HCT116 (cell line): Measurements from ENCODE around the gene CCDC187. TPM values are rescaled to one million over a fixed set of nuclear protein-coding genes. Genes with fewer than 3 reads are reported as not detected.

ENCODE experiments used
- ATAC-seq: fragments of 200-7000 bp; cut with Tn5 transposase; 2 replicates; pipeline ENCODE4 v1.9.1; 2020; ENCODE audit warnings: mild to moderate bottlenecking, moderate library complexity
- BruUV-seq: library from RNA; stranded (reverse); fragments of 400-500 nt; replicated peaks from 2 replicates; lab custom pipeline; 2021; lab: Mats Ljungman, UMichigan
- CTCF ChIA-PET: fragments of 300-600 bp; sonication (Branson Sonifier 250); formaldehyde crosslinking; loops from one replicate; lab custom pipeline; 2021; ENCODE audit warnings: antibody characterized with exemption; lab: Charles Lee
- POLR2A ChIA-PET: fragments of 300-600, 350-600 bp; sonication (Branson Sonifier 250); formaldehyde crosslinking; loops from one replicate; lab custom pipeline; 2021; ENCODE audit warnings: antibody characterized with exemption; lab: Charles Lee
- RAD21 ChIA-PET, 2 experiments: fragments of 300-600 bp; sonication (Branson Sonifier 250); formaldehyde crosslinking; loops; one replicate each; lab custom pipeline; 2023; ENCODE audit warnings: low total read pairs in 2 of 2; ENCODE audit not compliant: uncharacterized antibody in 2 of 2, unreplicated experiment in 2 of 2, low non-redundant PET in 1 of 2; lab: Charles Lee
- DNase-seq: peaks from one replicate; pipeline ENCODE4 v3.0.0-alpha.2; 2010; ENCODE audit warnings: low read depth, low spot score
- H2AFZ ChIP-seq: fragments of 200-600 bp; shearing (Covaris generic), sonication (generic); 2 replicates; pipeline ENCODE4 v1.6.1; 2017; ENCODE audit warnings: low read depth, mixed run types, mixed read lengths, antibody characterized with exemption, low read length; ENCODE audit not compliant: poor library complexity, severe bottlenecking
- H3K27ac ChIP-seq: 2 replicates; pipeline ENCODE4 v1.5.1; 2012; ENCODE audit warnings: low read depth, low read length
- H3K27me3 ChIP-seq: fragments of 200-600 bp; sonication (generic); 2 replicates; pipeline ENCODE4 v1.6.1; 2016; ENCODE audit warnings: mixed run types, low read length, mixed read lengths; ENCODE audit not compliant: insufficient read depth
- H3K36me3 ChIP-seq, 2 experiments: fragments of 200-500 bp in 1 of 2; fragments of 200-600 bp in 1 of 2; sonication (Bioruptor generic) in 1 of 2; sonication (generic) in 1 of 2; 2 replicates each; pipeline versions ENCODE4 v1.5.1 to v1.6.1; 2014 to 2016; ENCODE audit warnings: low read length in 2 of 2, inconsistent platforms in 1 of 2, mixed read lengths in 1 of 2, mixed run types in 1 of 2; ENCODE audit not compliant: insufficient read depth in 2 of 2, control insufficient read depth in 1 of 2
- H3K4me1 ChIP-seq, 2 experiments: fragments of 200-600 bp in 1 of 2; sonication (generic) in 1 of 2; 2 replicates each; pipeline versions ENCODE4 v1.5.1 to v1.6.1; 2012 to 2017; ENCODE audit warnings: low read length in 2 of 2, inconsistent platforms in 1 of 2, mild to moderate bottlenecking in 1 of 2, mixed read lengths in 1 of 2, mixed run types in 1 of 2, moderate library complexity in 1 of 2; ENCODE audit not compliant: insufficient read depth in 2 of 2, control insufficient read depth in 1 of 2
- H3K4me2 ChIP-seq: fragments of 200-600 bp; sonication (generic); 2 replicates; pipeline ENCODE4 v1.6.1; 2017; ENCODE audit warnings: mixed run types, low read length, mixed read lengths
- H3K4me3 ChIP-seq, 2 experiments: fragments of 200-600 bp in 1 of 2; sonication (generic) in 1 of 2; replicated peaks in 1 of 2; 2 replicates each; pipeline ENCODE4 v1.5.1; 2011 to 2016; ENCODE audit warnings: low read length in 2 of 2, control low read depth in 1 of 2, low read depth in 1 of 2, mild to moderate bottlenecking in 1 of 2, mixed read lengths in 1 of 2, mixed run types in 1 of 2
- H3K79me2 ChIP-seq: fragments of 200-600 bp; sonication (generic); 2 replicates; pipeline ENCODE4 v1.6.1; 2017; ENCODE audit warnings: mild to moderate bottlenecking, mixed run types, low read length, moderate library complexity, mixed read lengths; ENCODE audit not compliant: insufficient read depth
- H3K9ac ChIP-seq: fragments of 200-600 bp; sonication (generic); 2 replicates; pipeline ENCODE4 v1.6.1; 2016; ENCODE audit warnings: low read length, mixed read lengths
- H3K9me2 ChIP-seq: fragments of 200-600 bp; sonication (generic), shearing (Covaris generic); 2 replicates; pipeline ENCODE4 v1.6.1; 2017; ENCODE audit warnings: mixed run types, mild to moderate bottlenecking, moderate library complexity; ENCODE audit not compliant: insufficient read depth
- H3K9me3 ChIP-seq, 2 experiments: fragments of 200-500 bp in 1 of 2; fragments of 200-600 bp in 1 of 2; sonication (Bioruptor generic) in 1 of 2; sonication (generic) in 1 of 2; 2 replicates each; pipeline ENCODE4 v1.6.1; 2014 to 2017; ENCODE audit warnings: low read length in 2 of 2, mixed read lengths in 2 of 2, inconsistent platforms in 1 of 2, low read depth in 1 of 2, mild to moderate bottlenecking in 1 of 2, mixed run types in 1 of 2, moderate library complexity in 1 of 2; ENCODE audit not compliant: control insufficient read depth in 1 of 2, insufficient read depth in 1 of 2
- H4K20me1 ChIP-seq: fragments of 200-600 bp; sonication (generic), shearing (Covaris generic); 2 replicates; pipeline ENCODE4 v1.6.1; 2017; ENCODE audit warnings: mixed run types, mild to moderate bottlenecking, moderate library complexity; ENCODE audit not compliant: insufficient read depth
- CBX3 ChIP-seq: IDR thresholded peaks from 2 replicates; pipeline ENCODE4 v1.6.1; 2012; ENCODE audit warnings: low read depth
- CEBPB ChIP-seq: IDR thresholded peaks from 2 replicates; pipeline ENCODE4 v1.6.1; 2012; ENCODE audit warnings: low read depth
- EZH2 ChIP-seq: fragments of 200-600 bp; sonication (generic); IDR thresholded peaks from 2 replicates; pipeline ENCODE4 v1.6.1; 2017; ENCODE audit warnings: antibody characterized with exemption, mixed run types
- EZH2phosphoT487 ChIP-seq: fragments of 200-600 bp; IDR thresholded peaks from 2 replicates; pipeline ENCODE4 v1.6.1; 2018; ENCODE audit warnings: antibody characterized with exemption, borderline replicate concordance
- SP1 ChIP-seq: IDR thresholded peaks from 2 replicates; pipeline ENCODE4 v1.6.1; 2012; ENCODE audit warnings: low read depth
- SRF ChIP-seq: IDR thresholded peaks from 2 replicates; pipeline ENCODE4 v1.6.1; 2012; ENCODE audit warnings: low read depth
- TCF7L2 ChIP-seq: IDR thresholded peaks from 2 replicates; pipeline ENCODE4 v1.7.0; 2011; ENCODE audit warnings: borderline replicate concordance, inconsistent platforms; ENCODE audit not compliant: insufficient read depth, insufficient read length; ENCODE audit errors: extremely low read depth
- YY1 ChIP-seq: IDR thresholded peaks from 2 replicates; pipeline ENCODE4 v1.6.1; 2011; ENCODE audit warnings: low read length, low read depth, moderate library complexity, mild to moderate bottlenecking; ENCODE audit not compliant: insufficient replicate concordance; ENCODE audit errors: extremely low read depth
- ZFX ChIP-seq: fragments of 450-650 bp; IDR thresholded peaks from 2 replicates; pipeline ENCODE4 v1.6.1; 2017
- intact Hi-C: fragments of 100-400 bp; cut with micrococcal nuclease; formaldehyde crosslinking; loops from 2 replicates; pipeline ENCODE4 v1.10.0; 2022
- total RNA-seq: library from RNA; stranded (reverse); gene quantifications from one replicate; pipeline ENCODE4 v1.2.1, GENCODE V29; 2021; ENCODE audit not compliant: unreplicated experiment
- TF ChIP-seq, protein P1 (sequence below): IDR thresholded peaks from 2 replicates; pipeline ENCODE4 v1.6.1; 2012
- TF ChIP-seq, protein P2 (sequence below): IDR thresholded peaks from 2 replicates; pipeline ENCODE4 v1.6.1; 2012
- TF ChIP-seq, protein P3 (sequence below), 3 experiments: fragments of 200-600 bp in 1 of 3; sonication (generic) in 1 of 3; IDR thresholded peaks in 2 of 3; conservative IDR thresholded peaks in 1 of 3; 2 replicates each; pipeline ENCODE4 v1.5.1; 2012 to 2017; ENCODE audit warnings: low read depth in 2 of 3, low read length in 2 of 3, antibody characterized with exemption in 1 of 3, borderline replicate concordance in 1 of 3, control low read depth in 1 of 3, mild to moderate bottlenecking in 1 of 3, mixed read lengths in 1 of 3, mixed run types in 1 of 3, moderate library complexity in 1 of 3; ENCODE audit not compliant: insufficient read depth in 1 of 3

CCDC187 gene
- total RNA-seq, 1 experiment from 2014 or later: 4.6 TPM

DNA sequence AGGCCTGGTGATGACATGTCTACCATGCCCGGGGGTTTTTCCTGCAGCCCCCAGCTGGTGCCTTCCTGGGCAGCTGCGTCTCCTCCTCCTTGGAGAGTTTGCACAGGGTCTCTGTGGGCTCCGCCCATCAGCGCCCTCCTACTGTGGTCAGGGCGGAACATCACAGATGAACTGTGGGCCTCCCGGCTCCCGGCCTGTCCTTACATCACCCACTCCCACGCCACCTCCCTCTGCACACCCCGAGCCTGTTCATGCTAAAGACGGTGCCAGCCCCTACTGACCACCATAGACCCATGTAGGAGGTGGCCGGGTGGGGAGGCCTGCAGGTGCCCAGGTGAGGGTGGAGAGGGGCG lies 36.0 kb upstream of the CCDC187 start:
- Histone ChIP-seq H3K27ac (no peak overlapping the region), H3K27me3 (no peaks in the 10 kb centered on the region), H3K79me2 (no peaks in the 10 kb centered on the region), H3K9me3 (no peaks in the 10 kb centered on the region), H3K4me2 (no peak overlapping the region), H3K4me1 (peaks cover 6 to 18% of the 10 kb centered on the region in 2 experiments; a peak in 3 of 4 replicates), H4K20me1 (no peaks in the 10 kb centered on the region), H2AFZ (no peak overlapping the region), H3K36me3 (no peaks in the 10 kb centered on the region; a peak in 1 of 4 replicates), H3K4me3 (no peak overlapping the region), H3K9ac (no peak overlapping the region), H3K9me2 (no peaks in the 10 kb centered on the region)
- ChIA-PET RAD21 (no interaction called here), CTCF (interaction anchor here (0.7 to 1.1 kb wide), 2 partner anchors 11 to 23 kb away, joined by 3 read pairs; partner anchors contain the start of gene DNLZ), POLR2A (no interaction called here)
- BruUV-seq: no TSS peak
- TF ChIP-seq, protein P1, sequence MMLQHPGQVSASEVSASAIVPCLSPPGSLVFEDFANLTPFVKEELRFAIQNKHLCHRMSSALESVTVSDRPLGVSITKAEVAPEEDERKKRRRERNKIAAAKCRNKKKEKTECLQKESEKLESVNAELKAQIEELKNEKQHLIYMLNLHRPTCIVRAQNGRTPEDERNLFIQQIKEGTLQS: no peak
- no peak for DNase-seq
- intact Hi-C loops: loop anchor here (2.0 kb wide), 1 partner anchor 61 kb away; the partner anchor contains the start of gene SNAPC4
- ATAC-seq: no peak

DNA sequence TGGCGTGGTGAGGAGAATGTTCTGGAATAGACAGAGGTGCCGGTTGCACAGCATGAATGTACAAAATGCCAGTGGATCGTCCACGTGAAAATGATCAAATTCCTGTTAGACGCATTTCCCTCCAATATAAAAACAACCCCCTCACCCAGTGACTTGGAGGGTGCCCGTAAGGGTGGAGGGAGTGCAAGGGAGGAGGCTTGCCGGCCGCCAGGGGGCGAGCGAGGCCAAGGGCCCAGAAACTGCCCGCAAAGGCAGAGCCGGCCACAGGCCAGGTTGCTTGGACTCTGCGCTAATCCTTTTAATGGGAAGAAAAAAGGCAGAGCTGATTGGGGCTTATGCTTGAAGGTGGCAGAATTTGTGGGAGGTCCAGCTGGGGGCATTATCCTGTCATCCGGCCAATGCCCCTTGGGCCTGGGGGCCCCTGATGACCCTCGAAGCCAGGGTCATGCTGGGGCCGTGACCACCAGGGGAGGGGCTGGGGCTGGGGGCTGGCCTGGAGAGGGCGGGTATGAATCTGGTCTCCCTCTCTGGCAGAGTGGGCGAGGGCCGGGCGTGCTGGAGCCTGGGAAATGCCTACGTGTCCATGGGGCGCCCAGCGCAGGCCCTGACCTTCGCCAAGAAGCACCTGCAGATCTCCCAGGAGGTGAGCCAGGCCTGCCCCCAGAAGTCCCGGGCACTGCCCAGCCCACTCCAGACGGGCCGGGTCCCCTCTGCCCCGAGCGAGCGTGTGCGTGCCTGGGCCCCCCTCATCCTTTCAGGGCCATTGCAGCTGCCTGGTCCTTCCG lies 35.5 kb upstream of the CCDC187 start:
- Histone ChIP-seq H3K4me1 (peaks cover 6 to 14% of the 10 kb centered on the region in 2 experiments; a peak in 3 of 4 replicates), H3K4me2 (no peak overlapping the region), H3K9me3 (no peaks in the 10 kb centered on the region), H3K36me3 (no peaks in the 10 kb centered on the region; a peak in 1 of 4 replicates), H3K9me2 (no peaks in the 10 kb centered on the region), H3K27me3 (no peaks in the 10 kb centered on the region), H4K20me1 (no peaks in the 10 kb centered on the region), H3K9ac (no peak overlapping the region), H3K27ac (no peak overlapping the region), H2AFZ (no peak overlapping the region), H3K4me3 (no peak overlapping the region), H3K79me2 (no peaks in the 10 kb centered on the region)
- intact Hi-C loops: loop anchor here (2.0 kb wide), 1 partner anchor 61 kb away; the partner anchor contains the start of gene SNAPC4
- no TSS peak for BruUV-seq
- RAD21 ChIA-PET: no interaction called here
- POLR2A ChIA-PET: no interaction called here
- ATAC-seq (peak; percentile 87), DNase-seq (no peak)
- CTCF ChIA-PET: interaction anchor here (0.7 to 1.1 kb wide), 2 partner anchors 10 to 24 kb away, joined by 3 read pairs; partner anchors contain the start of gene DNLZ
- TF ChIP-seq, protein P2, sequence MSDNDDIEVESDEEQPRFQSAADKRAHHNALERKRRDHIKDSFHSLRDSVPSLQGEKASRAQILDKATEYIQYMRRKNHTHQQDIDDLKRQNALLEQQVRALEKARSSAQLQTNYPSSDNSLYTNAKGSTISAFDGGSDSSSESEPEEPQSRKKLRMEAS: no peak
- no peak for TF ChIP-seq CEBPB
- no peak for TF ChIP-seq ZFX
- TF ChIP-seq, protein P3, sequence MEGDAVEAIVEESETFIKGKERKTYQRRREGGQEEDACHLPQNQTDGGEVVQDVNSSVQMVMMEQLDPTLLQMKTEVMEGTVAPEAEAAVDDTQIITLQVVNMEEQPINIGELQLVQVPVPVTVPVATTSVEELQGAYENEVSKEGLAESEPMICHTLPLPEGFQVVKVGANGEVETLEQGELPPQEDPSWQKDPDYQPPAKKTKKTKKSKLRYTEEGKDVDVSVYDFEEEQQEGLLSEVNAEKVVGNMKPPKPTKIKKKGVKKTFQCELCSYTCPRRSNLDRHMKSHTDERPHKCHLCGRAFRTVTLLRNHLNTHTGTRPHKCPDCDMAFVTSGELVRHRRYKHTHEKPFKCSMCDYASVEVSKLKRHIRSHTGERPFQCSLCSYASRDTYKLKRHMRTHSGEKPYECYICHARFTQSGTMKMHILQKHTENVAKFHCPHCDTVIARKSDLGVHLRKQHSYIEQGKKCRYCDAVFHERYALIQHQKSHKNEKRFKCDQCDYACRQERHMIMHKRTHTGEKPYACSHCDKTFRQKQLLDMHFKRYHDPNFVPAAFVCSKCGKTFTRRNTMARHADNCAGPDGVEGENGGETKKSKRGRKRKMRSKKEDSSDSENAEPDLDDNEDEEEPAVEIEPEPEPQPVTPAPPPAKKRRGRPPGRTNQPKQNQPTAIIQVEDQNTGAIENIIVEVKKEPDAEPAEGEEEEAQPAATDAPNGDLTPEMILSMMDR (IDR thresholded peaks at IDR 0.05 in 2 of 3, conservative IDR thresholded peaks at IDR 0.05 in 1 of 3; ENCODE audit: borderline replicate concordance in 1 of 3, insufficient read depth in 1 of 3, low read depth in 2 of 3, low read length in 2 of 3): peak in 2 of 3 experiments; percentile 99; a peak in 4 of 6 replicates
- TF ChIP-seq SRF: no peak
- TF ChIP-seq TCF7L2: no peak
- TF ChIP-seq YY1: peak; percentile 49
- TF ChIP-seq EZH2phosphoT487: no peak
- TF ChIP-seq SP1: no peak
- no peak for TF ChIP-seq CBX3
- no peak for TF ChIP-seq EZH2
